Right ventricle myocardium superior (tissue), 1 donor: Measurements from ENCODE around the gene ZNF823. TPM values are rescaled to one million over a fixed set of nuclear protein-coding genes. Genes with fewer than 3 reads are reported as not detected.

ENCODE experiments used
- ATAC-seq: fragments of 200-7000 bp; cut with Tn5 transposase; one replicate; pipeline ENCODE4 v1.9.1; 2020; ENCODE audit warnings: mild to moderate bottlenecking; ENCODE audit not compliant: poor library complexity
- DNase-seq: peaks from one replicate; pipeline ENCODE4 v3.0.0-alpha.2; 2020
- intact Hi-C: fragments of 100-400 bp; cut with DNase I; formaldehyde crosslinking; loops from one replicate; pipeline ENCODE4 v1.11.2; 2022
- total RNA-seq: library from RNA; stranded (reverse); fragmentation: NEBNext Ultra II Directional; extraction: Animal tissue kit (Norgen Biotek cat#: 25700); gene quantifications from one replicate; pipeline ENCODE4 v1.2.1, GENCODE V29; 2021
- donor health status: DM: no; HTN: yes; CAD: no; lungs with severe emphysema.

The ZNF823 gene
- total RNA-seq, 1 donor from 2014 or later = 2.6 TPM

DNA sequence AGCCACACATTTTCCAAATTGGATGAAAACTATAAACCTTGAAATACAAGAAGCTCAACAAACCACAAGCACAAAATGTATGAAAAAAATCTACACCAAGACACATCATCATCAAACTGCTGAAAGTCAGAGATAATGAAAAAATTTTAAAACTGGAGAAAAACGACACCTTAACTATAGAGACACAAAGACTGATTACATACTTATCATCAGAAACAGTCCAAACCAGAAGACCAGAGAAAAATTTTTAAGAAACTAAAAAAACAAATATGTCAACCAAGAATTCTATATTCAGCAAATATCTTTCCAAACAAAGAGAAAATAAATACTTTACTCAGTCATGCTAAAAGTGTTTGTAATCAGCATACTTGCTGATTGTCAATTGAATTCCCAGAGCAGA is 8.5 kb upstream of the ZNF823 start:
- no peak for ATAC-seq
- intact Hi-C loops = no loop called here
- DNase-seq = no peak

DNA sequence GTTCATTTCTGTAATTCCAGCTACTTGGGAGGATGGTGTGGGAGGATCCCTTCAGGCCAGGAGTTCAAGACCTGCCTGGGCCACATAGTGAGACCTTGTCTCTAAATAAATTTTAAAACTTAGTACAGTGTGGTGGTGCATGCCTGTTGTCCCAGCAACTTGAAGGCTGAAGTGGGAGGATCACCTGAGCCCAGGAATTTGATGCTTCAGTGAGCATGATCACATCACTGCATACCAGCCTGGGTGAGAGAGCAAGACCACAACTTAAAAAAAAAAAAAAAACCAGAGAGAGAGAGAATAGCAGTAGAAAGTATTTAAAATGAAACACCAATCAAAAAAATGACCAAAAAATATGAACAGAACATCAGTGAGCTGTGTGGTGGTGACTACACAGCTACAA is 7.1 kb upstream of the ZNF823 start:
- no peak for ATAC-seq
- intact Hi-C loops = no loop called here
- DNase-seq = no peak

DNA sequence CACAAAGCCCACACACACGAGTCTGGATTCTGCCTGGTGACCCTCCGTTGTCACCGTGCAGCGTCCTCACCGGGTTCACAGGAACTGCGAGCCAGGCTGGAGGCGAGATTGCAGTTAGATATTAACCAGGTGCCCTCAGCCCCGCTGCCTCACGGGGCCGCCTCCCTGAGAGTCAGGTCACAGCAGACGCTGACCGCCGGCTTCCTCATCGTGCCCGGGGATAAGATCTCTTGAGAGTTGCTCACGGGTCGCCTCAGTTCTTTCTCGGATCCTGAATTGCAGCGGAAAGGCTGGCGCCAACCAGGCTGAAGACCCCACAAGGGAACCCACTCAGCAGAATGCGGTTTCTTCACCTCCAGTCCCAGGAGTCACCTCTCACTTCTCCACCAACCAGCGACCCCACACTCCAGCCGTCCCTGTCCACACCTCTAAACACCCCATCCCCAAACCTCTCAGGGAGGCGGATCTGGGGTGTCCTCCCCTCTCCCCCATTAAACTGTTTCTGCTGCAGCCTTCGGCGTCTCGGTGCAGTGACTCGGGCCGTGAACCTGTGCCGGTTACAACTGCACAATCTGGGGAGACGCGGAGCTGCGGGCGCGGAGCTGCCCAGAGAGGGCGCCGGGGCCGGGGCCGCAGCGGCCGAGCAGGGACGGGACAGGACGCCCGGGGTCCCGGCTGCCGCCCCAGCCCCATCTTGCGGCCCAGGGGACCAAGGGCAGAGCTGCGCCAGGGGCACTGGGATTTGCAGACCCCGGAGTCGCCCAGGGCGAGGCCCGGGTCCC is 591 bp downstream of the ZNF823 start:
- peak; percentile 71 for ATAC-seq
- DNase-seq = peak; percentile 70
- intact Hi-C loops = no loop called here

GRCh38 chr19:11736696-11737095 is 2.0 kb downstream of the ZNF823 start:
- intact Hi-C loops = no loop called here
- no peak for ATAC-seq

GRCh38 chr19:11735375-11735774 is 3.4 kb downstream of the ZNF823 start:
- DNase-seq (no peak), ATAC-seq (no peak)
- intact Hi-C loops = no loop called here

More at GRCh38 chr19:11736696-11737095, 2.0 kb downstream of the ZNF823 start:
- DNase-seq = peak; percentile 42

DNA sequence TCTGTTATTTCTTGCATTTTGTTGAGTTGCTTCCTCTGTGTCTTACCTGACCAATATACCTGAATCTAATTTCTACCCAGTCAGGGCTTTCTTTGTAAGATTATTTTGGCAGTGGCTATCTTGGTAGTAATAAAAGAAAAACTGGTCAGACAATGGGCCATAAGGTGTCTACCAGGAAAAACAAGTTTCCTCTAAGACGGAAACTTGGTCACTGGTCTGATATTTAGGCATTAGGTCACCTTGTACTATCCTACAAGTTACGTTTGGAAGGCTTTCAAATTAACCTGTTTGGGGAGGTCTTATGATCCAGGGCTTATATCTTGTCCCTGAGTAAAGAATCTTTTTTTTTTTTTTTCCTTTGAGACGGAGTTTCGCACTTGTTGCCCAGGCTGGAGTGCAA is 9.2 kb downstream of the ZNF823 start:
- DNase-seq (no peak), ATAC-seq (no peak)
- intact Hi-C loops = no loop called here

GRCh38 chr19:11722414-11722813 is 16.3 kb downstream of the ZNF823 start:
- intact Hi-C loops = no loop called here
- ATAC-seq = no peak
- no peak for DNase-seq

GRCh38 chr19:11721681-11722080 is 17.1 kb downstream of the ZNF823 start:
- intact Hi-C loops = no loop called here
- DNase-seq (no peak), ATAC-seq (no peak)

- intact Hi-C loops = no loop called here
- DNase-seq = no peak
- no peak for ATAC-seq
These were observed 28.4 kb downstream of the ZNF823 start for GRCh38 chr19:11710313-11710712.

DNA sequence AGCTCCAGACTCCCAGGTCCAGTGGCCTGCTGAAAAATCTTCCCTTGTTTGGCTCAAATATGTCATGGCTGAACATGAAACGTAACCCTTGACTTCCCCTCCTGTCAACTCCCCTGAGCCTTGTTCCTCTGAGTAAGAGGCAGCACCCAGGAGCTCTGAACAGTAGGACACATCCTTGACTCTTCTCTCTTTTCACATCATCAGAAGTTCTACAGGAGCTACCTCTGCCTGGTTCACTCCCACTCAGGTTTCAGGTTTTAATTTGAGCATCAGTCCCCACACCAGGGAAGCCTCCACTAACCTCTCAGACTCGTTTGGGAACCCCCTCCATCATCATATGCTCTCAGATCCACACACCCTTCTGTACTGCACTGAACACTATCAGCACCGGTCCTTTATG is 30.3 kb downstream of the ZNF823 start:
- no peak for DNase-seq
- ATAC-seq = no peak
- intact Hi-C loops = no loop called here

DNA sequence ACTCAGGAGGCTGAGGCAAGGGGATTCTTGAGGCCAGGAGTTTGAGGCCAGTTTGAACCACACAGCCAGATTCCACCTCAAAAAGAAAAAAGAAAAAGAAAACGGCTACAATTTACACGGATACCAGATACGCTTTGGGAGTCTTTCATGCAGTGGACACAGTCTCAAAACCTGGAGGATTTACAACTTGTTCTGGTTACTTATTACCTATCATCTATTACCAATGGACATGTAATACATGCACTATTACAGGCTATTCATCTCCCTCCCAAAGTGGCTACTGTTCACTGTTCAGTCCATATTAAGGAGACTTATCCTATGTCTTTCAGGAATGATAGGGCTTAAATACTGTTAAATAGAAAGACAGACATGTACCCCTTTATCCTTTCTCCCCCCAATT is 33.3 kb downstream of the ZNF823 start:
- intact Hi-C loops = no loop called here
- ATAC-seq (no peak), DNase-seq (no peak)

DNA sequence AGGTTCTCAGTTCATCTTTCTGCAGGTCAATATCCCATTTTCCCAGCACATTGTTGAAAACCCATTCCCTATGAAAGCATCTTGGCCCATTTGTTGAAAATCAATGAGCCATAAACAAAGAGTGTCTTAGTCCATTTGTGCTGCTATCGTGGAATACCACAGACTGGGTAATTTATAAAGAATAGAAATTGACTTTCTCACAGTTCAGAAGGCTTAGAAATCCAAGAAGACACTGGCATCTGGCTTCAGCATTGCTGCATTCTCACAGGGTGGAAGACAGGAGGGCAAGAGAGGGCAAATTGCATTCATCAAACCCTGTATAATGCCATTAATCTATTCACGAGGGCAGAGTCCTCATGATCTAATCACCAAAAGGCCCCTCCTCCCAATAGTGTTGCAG is 34.1 kb downstream of the ZNF823 start:
- no peak for DNase-seq
- intact Hi-C loops = no loop called here
- no peak for ATAC-seq

DNA sequence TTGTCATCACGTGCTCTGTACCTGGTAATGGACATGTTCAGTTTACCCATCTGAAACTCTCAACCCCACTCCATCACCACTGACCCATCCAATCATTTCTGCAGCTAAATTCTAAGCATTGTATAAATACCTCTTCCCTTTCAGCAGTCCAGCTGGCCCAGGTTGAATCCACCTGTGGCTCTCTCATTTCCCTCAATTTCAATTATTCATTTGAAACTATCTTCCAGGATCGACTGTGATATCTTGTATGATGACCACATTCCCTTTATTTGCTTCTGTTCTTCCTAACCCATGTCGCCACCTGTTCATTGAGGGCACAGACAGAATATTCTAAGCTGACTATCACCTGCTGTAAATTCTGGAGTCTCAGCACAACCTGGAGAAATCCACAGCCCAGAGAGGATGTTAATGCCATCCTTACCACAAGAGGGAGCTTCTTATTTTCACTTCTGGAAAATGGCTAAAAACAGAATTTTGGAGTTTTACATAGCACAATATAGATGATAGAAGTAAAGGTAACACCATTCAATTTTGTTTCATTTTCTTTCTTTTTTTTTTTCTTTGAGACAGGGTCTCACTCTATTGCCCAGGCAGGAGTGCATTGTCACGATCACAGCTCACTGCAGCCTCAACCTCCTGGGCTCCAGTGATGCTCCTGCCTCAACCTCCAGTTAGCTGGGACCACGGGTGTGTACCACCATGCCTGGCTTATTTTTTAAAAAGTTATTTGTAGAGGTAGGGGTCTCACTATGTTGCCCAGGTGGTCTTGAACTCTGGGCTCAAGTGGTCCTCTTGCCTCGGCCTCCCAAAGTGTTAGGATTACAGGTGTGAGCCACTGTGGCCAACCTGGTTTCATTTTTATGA is 38.6 kb downstream of the ZNF823 start:
- ATAC-seq (no peak), DNase-seq (no peak)
- intact Hi-C loops = loop anchor here (10.0 kb wide), 1 partner anchor 95 kb away; the partner anchor contains the start of gene ZNF491

GRCh38 chr19:11698231-11698630 is 40.5 kb downstream of the ZNF823 start:
- DNase-seq (no peak), ATAC-seq (no peak)
- intact Hi-C loops = loop anchor here (10.0 kb wide), 1 partner anchor 97 kb away; the partner anchor contains the start of gene ZNF491

GRCh38 chr19:11697284-11697855 is 41.4 kb downstream of the ZNF823 start:
- DNase-seq = no peak
- no peak for ATAC-seq
- intact Hi-C loops = loop anchor here (10.0 kb wide), 1 partner anchor 97 kb away; the partner anchor contains the start of gene ZNF491

- DNase-seq (peak; percentile 98), ATAC-seq (peak; percentile 100)
- intact Hi-C loops = loop anchor here (10.0 kb wide), 1 partner anchor 100 kb away; the partner anchor contains the start of gene ZNF491
These were observed 44.0 kb downstream of the ZNF823 start for GRCh38 chr19:11694533-11695439.

DNA sequence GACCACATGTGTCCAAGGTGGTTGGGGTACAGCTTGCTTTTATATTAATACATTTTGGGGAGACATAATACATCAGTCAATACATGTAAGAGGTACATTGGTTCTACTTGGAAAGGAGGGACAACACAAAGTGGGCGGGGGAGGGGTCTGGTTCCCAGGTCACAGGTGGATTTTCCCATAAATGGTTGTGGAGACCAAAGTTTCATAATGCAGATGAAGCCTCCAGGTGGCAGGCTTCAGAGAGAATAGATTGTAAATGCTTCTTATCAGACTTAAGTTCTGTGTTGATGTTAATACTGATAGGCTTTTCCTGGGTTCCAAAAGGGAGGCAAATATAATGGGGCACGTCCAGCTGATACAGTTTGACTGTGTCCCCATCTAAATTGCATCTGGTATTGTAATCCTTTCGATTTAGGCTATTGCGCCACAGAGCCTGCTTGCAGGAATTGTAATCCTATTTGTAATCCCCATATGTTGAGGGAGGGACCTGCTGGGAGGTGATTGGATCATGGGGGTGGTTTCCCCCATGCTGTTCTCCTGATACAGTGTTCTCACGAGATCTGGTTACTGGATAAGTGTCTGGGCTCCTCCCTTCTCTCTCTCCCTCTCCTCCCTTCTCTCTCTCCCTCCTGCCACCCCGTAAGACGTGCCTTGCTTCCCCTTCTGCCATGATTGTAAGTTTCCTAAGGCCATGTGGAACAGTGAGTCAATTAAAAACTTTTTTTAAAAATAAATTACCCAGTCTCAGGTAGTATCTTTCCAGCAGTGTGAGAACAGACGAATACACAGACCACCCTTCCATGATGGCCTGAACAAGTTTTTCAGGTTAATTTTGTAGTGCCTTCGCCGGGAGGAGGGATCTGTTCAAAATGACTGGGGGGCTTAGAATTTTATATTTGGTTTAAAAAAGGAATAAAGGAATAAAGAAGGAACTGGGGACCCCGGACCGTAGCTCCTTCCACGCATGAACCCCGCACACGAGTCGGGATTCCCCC is 44.9 kb downstream of the ZNF823 start:
- no peak for DNase-seq
- intact Hi-C loops = loop anchor here (10.0 kb wide), 1 partner anchor 101 kb away; the partner anchor contains the start of gene ZNF491
- ATAC-seq = no peak
